Common myeloid progenitor, CD34-positive (primary cell): ENCODE results near the gene CHD8.
A peak's percentile ranks its signal among the peaks of the same experiment; 100 is the strongest.

Experiments used
- CTCF ChIA-PET: fragments of 350-600 bp; sonication (Branson Sonifier 250); formaldehyde crosslinking; loops from one replicate; lab custom pipeline; 2021; ENCODE audit warnings: antibody characterized with exemption; lab: Charles Lee
- POLR2A ChIA-PET: fragments of 350-600 bp; sonication (Branson Sonifier 250); formaldehyde crosslinking; loops from one replicate; lab custom pipeline; 2021; ENCODE audit warnings: antibody characterized with exemption; lab: Charles Lee
- DNase-seq, 3 donors: peaks; one replicate each; pipeline versions ENCODE4 v3.0.0 to v3.0.0-alpha.2; 2013
- H3K27ac ChIP-seq, 2 experiments: 1 replicate in 1 of 2; 2 replicates in 1 of 2; pipeline ENCODE4 v1.7.0; 2013; ENCODE audit warnings: inconsistent platforms in 2 of 2, low read length in 2 of 2, mild to moderate bottlenecking in 2 of 2, low read depth in 1 of 2, moderate library complexity in 1 of 2; ENCODE audit not compliant: severe bottlenecking in 2 of 2, insufficient read depth in 1 of 2, poor library complexity in 1 of 2
- H3K27me3 ChIP-seq, 5 experiments: replicated peaks in 2 of 5; 1 replicate in 3 of 5; 2 replicates in 2 of 5; pipeline versions ENCODE4 v1.6.1 to v1.7.0; 2013; ENCODE audit warnings: low read length in 4 of 5, mild to moderate bottlenecking in 2 of 5, moderate library complexity in 2 of 5, inconsistent platforms in 1 of 5; ENCODE audit not compliant: insufficient read depth in 5 of 5, control insufficient read depth in 4 of 5
- H3K36me3 ChIP-seq, 4 experiments: 1 replicate in 2 of 4; 2 replicates in 2 of 4; pipeline versions ENCODE4 v1.6.1 to v1.7.0; 2013; ENCODE audit warnings: low read length in 3 of 4, control low read depth in 1 of 4, mild to moderate bottlenecking in 1 of 4; ENCODE audit not compliant: control insufficient read depth in 4 of 4, insufficient read depth in 4 of 4
- H3K4me1 ChIP-seq, 4 experiments: 1 replicate in 3 of 4; 2 replicates in 1 of 4; pipeline versions ENCODE4 v1.6.1 to v1.7.1; 2013; ENCODE audit warnings: low read length in 3 of 4, mild to moderate bottlenecking in 3 of 4, control low read depth in 1 of 4, inconsistent platforms in 1 of 4, moderate library complexity in 1 of 4; ENCODE audit not compliant: control insufficient read depth in 4 of 4, insufficient read depth in 4 of 4; ENCODE audit errors: control extremely low read depth in 1 of 4
- H3K4me3 ChIP-seq, 7 experiments: 1 replicate in 4 of 7; 2 replicates in 3 of 7; pipeline versions ENCODE4 v1.5.1 to v1.7.0; 2013; ENCODE audit warnings: mild to moderate bottlenecking in 7 of 7, low read length in 6 of 7, moderate library complexity in 6 of 7, inconsistent platforms in 2 of 7, low read depth in 2 of 7, control low read depth in 1 of 7; ENCODE audit not compliant: insufficient read depth in 4 of 7, control insufficient read depth in 1 of 7; ENCODE audit errors: extremely low read depth in 1 of 7
- H3K9me3 ChIP-seq, 5 experiments: 1 replicate in 4 of 5; 2 replicates in 1 of 5; pipeline versions ENCODE4 v1.6.1 to v1.7.1; 2013; ENCODE audit warnings: low read length in 4 of 5, mild to moderate bottlenecking in 2 of 5, inconsistent platforms in 1 of 5, low read depth in 1 of 5, moderate library complexity in 1 of 5; ENCODE audit not compliant: control insufficient read depth in 4 of 5, insufficient read depth in 2 of 5; ENCODE audit errors: control extremely low read depth in 1 of 5
- WGBS: methylation state at CpG from one replicate; pipeline ENCODE4 v1.1.5; 2013; ENCODE audit not compliant: insufficient coverage; 5-methylcytosine and 5-hydroxymethylcytosine counted together

CHD8 gene

GRCh38 chr14:21384494-21384851 is 71.5 kb downstream of the CHD8 start:
- peaks cover 0 to 34% (median 15%) of the 10 kb centered on the region in 4 experiments for H3K36me3 ChIP-seq
- H3K9me3 ChIP-seq = no peaks in the 10 kb centered on the region
- peak overlapping the region; percentile 95 to 98 for H3K27ac ChIP-seq
- DNase-seq = peak; percentile 55 to 81 (median 78)
- no peaks in the 10 kb centered on the region for H3K27me3 ChIP-seq
- ChIA-PET POLR2A (interaction anchor here (1.0 to 1.4 kb wide), 2 partner anchors 127 to 145 kb away, joined by 3 to 5 read pairs; no protein-coding TSS in a partner anchor), CTCF (interaction anchor here (0.8 to 1.9 kb wide), 5 partner anchors 8 to 143 kb away, joined by 3 to 6 read pairs (median 4); no protein-coding TSS in a partner anchor)
- H3K4me3 ChIP-seq = peak overlapping the region; percentile 74 to 99 (median 93)
- peaks cover 15 to 55% (median 38%) of the 10 kb centered on the region in 4 experiments for H3K4me1 ChIP-seq
- WGBS = 0% methylated on average over 8 of the region's 12 CpGs

- peak within 1 kb of the TSS; percentile 95 to 98 for H3K27ac ChIP-seq
- peaks cover 15 to 55% (median 38%) of the 10 kb centered on the region in 4 experiments for H3K4me1 ChIP-seq
- H3K36me3 ChIP-seq = peaks cover 0 to 37% (median 12%) of the 10 kb centered on the region in 4 experiments
- no peaks in the 10 kb centered on the region for H3K9me3 ChIP-seq
- WGBS = under 1% methylated on average over 48 of the region's 54 CpGs
- POLR2A ChIA-PET = interaction anchor here (1.0 to 1.4 kb wide), 2 partner anchors 127 to 145 kb away, joined by 3 to 5 read pairs; no protein-coding TSS in a partner anchor
- peak within 1 kb of the TSS; percentile 74 to 99 (median 93) for H3K4me3 ChIP-seq
- H3K27me3 ChIP-seq = no peaks in the 10 kb centered on the region
- CTCF ChIA-PET = interaction anchor here (0.8 to 1.9 kb wide), 5 partner anchors 8 to 142 kb away, joined by 3 to 6 read pairs (median 4); no protein-coding TSS in a partner anchor
- peak; percentile 93 to 97 (median 97) for DNase-seq
These were observed 72.0 kb downstream of the CHD8 start, which contains the start of gene SUPT16H for GRCh38 chr14:21383848-21384493. Gene SUPT16H (minus strand): TSS chr14:21384019. CDS start chr14:21383927, 92 bp downstream.

- ChIA-PET POLR2A (interaction anchor here (0.7 kb wide), 1 partner anchor 74 kb away, joined by 3 read pairs; no protein-coding TSS in a partner anchor), CTCF (interaction anchor here (1.0 to 1.1 kb wide), 2 partner anchors 23 to 124 kb away, joined by 3 read pairs; no protein-coding TSS in a partner anchor)
- Histone ChIP-seq H3K27me3 (no peaks in the 10 kb centered on the region), H3K9me3 (no peaks in the 10 kb centered on the region), H3K27ac (peak overlapping the region; percentile 95 to 98), H3K36me3 (peaks cover 0 to 34% (median 9%) of the 10 kb centered on the region in 4 experiments), H3K4me3 (peak overlapping the region; percentile 74 to 99 (median 93)), H3K4me1 (peaks cover 15 to 55% (median 38%) of the 10 kb centered on the region in 4 experiments)
- under 1% methylated on average over 37 of the region's 39 CpGs for WGBS
- DNase-seq = peak; percentile 42 to 64 (median 57)
These were observed 72.8 kb downstream of the CHD8 start for GRCh38 chr14:21382886-21383847.

- H3K27me3 ChIP-seq = no peaks in the 10 kb centered on the region
- peak overlapping the region in 2 of 7 experiments; percentile 95 to 99 for H3K4me3 ChIP-seq
- peaks cover 15 to 55% (median 38%) of the 10 kb centered on the region in 4 experiments for H3K4me1 ChIP-seq
- no peak for DNase-seq
- no peak overlapping the region for H3K27ac ChIP-seq
- no peaks in the 10 kb centered on the region for H3K9me3 ChIP-seq
- H3K36me3 ChIP-seq = peaks cover 0 to 26% (median 8%) of the 10 kb centered on the region in 4 experiments
- POLR2A ChIA-PET = no interaction called here
- CTCF ChIA-PET = interaction anchor here (1.1 kb wide), 1 partner anchor 123 kb away, joined by 3 read pairs; no protein-coding TSS in a partner anchor
These were observed 73.8 kb downstream of the CHD8 start for GRCh38 chr14:21382095-21382494.

GRCh38 chr14:21379338-21379737 is 76.6 kb downstream of the CHD8 start:
- Histone ChIP-seq H3K9me3 (no peaks in the 10 kb centered on the region), H3K4me1 (peaks cover 6 to 39% (median 25%) of the 10 kb centered on the region in 4 experiments), H3K27ac (no peak overlapping the region), H3K36me3 (peaks cover 0 to 22% (median 5%) of the 10 kb centered on the region in 4 experiments), H3K27me3 (no peaks in the 10 kb centered on the region), H3K4me3 (no peak overlapping the region)
- POLR2A ChIA-PET = interaction anchor here (0.8 kb wide), 1 partner anchor 11 kb away, joined by 3 read pairs; no protein-coding TSS in a partner anchor
- CTCF ChIA-PET = no interaction called here
- 100% methylated on average over 1 of the region's 6 CpGs for WGBS
- no peak for DNase-seq

- Histone ChIP-seq H3K27me3 (no peaks in the 10 kb centered on the region), H3K36me3 (peaks cover 7 to 48% (median 31%) of the 10 kb centered on the region in 4 experiments), H3K27ac (no peak overlapping the region), H3K4me3 (no peak overlapping the region), H3K9me3 (no peaks in the 10 kb centered on the region), H3K4me1 (no peaks in the 10 kb centered on the region)
- ChIA-PET CTCF (no interaction called here), POLR2A (no interaction called here)
- whole genome bisulfite sequencing = no CpG with 5 or more reads among the region's 1 CpG
- DNase-seq = no peak
These were observed 81.9 kb downstream of the CHD8 start for GRCh38 chr14:21373980-21374379.
